Stimulated activated CD4-positive, alpha-beta T cell treated with anti-CD3 and anti-CD28 coated beads, Interleukin-12 subunit alpha, Interleukin-12 subunit beta, amount 100 ng/mL, for 24 hours (primary cell): ENCODE measurements around the gene DBH.

Experiments
- DNase-seq, 2 experiments: peaks; one replicate each; pipeline ENCODE4 v3.0.0-alpha.2; 2020; ENCODE audit warnings: low read depth in 2 of 2

Gene DBH

GRCh38 chr9:133684121-133684935 lies 48.2 kb downstream of the DBH start:
- DNase-seq: no peak

GRCh38 chr9:133684936-133685361 lies 48.8 kb downstream of the DBH start:
- DNase-seq: no peak

- no peak for DNase-seq
Observed at GRCh38 chr9:133685653-133686609, 49.8 kb downstream of the DBH start.

- DNase-seq: no peak
Observed at GRCh38 chr9:133686642-133687575, 50.7 kb downstream of the DBH start.

GRCh38 chr9:133687856-133688761 lies 51.9 kb downstream of the DBH start:
- no peak for DNase-seq

GRCh38 chr9:133689151-133689763 lies 53.1 kb downstream of the DBH start:
- DNase-seq: no peak

- no peak for DNase-seq
Observed at GRCh38 chr9:133690081-133690561, 54.0 kb downstream of the DBH start.

- DNase-seq: no peak
Observed at GRCh38 chr9:133691191-133691590, 55.0 kb downstream of the DBH start.

GRCh38 chr9:133691626-133692363 lies 55.6 kb downstream of the DBH start:
- DNase-seq: no peak

- no peak for DNase-seq
Observed at GRCh38 chr9:133692364-133692985, 56.3 kb downstream of the DBH start.

GRCh38 chr9:133693116-133693515 lies 57.0 kb downstream of the DBH start:
- DNase-seq: no peak

GRCh38 chr9:133693703-133694529 lies 57.8 kb downstream of the DBH start:
- DNase-seq: no peak

GRCh38 chr9:133694686-133695085 lies 58.5 kb downstream of the DBH start:
- DNase-seq: no peak

GRCh38 chr9:133696071-133696472 lies 59.9 kb downstream of the DBH start:
- no peak for DNase-seq

- no peak for DNase-seq
Observed at GRCh38 chr9:133699546-133699945, 63.4 kb downstream of the DBH start.

GRCh38 chr9:133700819-133701320 lies 64.7 kb downstream of the DBH start:
- no peak for DNase-seq

- peak in 1 of 2 experiments; percentile 34 for DNase-seq
Observed at GRCh38 chr9:133701321-133701980, 65.3 kb downstream of the DBH start.
